Mammary epithelial cell (primary cell): Measurements from ENCODE around the gene GGT6.

ENCODE experiments used
- EZH2 ChIP-seq: IDR thresholded peaks from 2 replicates; pipeline ENCODE4 v1.6.1; 2012; ENCODE audit warnings: low read length, inconsistent platforms, borderline replicate concordance
- TF ChIP-seq, protein P1 (sequence below), 2 donors: IDR thresholded peaks in 1 of 2; conservative IDR thresholded peaks in 1 of 2; 2 replicates each; pipeline ENCODE4 v1.5.1; 2011 to 2012; ENCODE audit warnings: inconsistent platforms in 2 of 2, low read length in 2 of 2, mild to moderate bottlenecking in 2 of 2, control low read depth in 1 of 2, low read depth in 1 of 2; ENCODE audit not compliant: insufficient read depth in 1 of 2; ENCODE audit errors: extremely low read depth in 1 of 2

DNA sequence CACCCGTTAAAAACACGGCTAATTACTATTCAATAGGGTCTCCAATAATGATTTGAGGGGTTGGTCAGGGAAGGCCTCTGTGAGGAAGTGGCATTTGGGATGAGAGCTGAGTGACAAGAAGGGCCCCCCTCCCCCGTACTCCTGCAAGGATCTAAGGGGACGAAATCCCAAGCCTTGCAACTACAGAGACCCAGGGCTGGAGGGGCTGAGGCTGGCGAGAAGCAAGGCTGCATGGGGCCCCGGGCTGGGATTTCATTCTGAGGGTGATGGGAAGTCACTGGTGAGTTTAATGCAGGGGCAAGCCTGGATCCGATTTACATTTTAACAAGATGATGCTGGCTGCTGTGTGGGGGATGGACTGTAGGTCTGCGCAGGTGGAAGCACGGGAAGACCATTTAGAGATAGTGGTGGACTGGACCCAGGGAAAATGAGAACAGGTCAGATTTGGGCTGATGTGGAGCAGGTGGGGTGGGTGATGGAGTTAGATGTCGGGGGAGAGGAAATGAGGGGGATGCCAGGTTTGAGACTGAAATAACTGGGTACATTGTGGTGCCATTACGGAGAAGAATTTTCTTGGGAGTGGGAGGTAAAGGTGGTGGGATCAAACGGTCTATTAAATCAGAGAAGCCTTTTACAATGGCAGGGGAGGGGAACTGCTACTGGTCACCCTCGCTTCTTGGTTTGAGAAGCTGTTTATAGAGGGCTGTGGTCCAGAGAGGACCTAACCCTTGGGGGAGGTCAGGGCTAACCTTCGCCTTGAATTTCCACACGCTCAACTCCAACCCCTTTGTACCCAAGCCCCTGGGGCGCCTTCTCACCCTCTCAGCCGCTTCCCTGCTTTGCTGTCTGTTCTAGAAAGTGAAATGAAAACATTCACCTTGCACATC lies 4.3 kb downstream of the GGT6 start:
- TF ChIP-seq, protein P1, sequence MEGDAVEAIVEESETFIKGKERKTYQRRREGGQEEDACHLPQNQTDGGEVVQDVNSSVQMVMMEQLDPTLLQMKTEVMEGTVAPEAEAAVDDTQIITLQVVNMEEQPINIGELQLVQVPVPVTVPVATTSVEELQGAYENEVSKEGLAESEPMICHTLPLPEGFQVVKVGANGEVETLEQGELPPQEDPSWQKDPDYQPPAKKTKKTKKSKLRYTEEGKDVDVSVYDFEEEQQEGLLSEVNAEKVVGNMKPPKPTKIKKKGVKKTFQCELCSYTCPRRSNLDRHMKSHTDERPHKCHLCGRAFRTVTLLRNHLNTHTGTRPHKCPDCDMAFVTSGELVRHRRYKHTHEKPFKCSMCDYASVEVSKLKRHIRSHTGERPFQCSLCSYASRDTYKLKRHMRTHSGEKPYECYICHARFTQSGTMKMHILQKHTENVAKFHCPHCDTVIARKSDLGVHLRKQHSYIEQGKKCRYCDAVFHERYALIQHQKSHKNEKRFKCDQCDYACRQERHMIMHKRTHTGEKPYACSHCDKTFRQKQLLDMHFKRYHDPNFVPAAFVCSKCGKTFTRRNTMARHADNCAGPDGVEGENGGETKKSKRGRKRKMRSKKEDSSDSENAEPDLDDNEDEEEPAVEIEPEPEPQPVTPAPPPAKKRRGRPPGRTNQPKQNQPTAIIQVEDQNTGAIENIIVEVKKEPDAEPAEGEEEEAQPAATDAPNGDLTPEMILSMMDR (conservative IDR thresholded peaks at IDR 0.05 in 1 of 2, IDR thresholded peaks at IDR 0.05 in 1 of 2; ENCODE audit: extremely low read depth in 1 of 2, insufficient read depth in 1 of 2, low read depth in 1 of 2, low read length in 2 of 2), result no peak
- TF ChIP-seq EZH2, result no peak
